ENCODE data around the gene PAM16. TPM values are rescaled to one million over a fixed set of nuclear protein-coding genes. Genes with fewer than 3 reads are reported as not detected.

The PAM16 gene
- total RNA-seq, 1 donor from 2014 or later: 21.0 TPM

DNA sequence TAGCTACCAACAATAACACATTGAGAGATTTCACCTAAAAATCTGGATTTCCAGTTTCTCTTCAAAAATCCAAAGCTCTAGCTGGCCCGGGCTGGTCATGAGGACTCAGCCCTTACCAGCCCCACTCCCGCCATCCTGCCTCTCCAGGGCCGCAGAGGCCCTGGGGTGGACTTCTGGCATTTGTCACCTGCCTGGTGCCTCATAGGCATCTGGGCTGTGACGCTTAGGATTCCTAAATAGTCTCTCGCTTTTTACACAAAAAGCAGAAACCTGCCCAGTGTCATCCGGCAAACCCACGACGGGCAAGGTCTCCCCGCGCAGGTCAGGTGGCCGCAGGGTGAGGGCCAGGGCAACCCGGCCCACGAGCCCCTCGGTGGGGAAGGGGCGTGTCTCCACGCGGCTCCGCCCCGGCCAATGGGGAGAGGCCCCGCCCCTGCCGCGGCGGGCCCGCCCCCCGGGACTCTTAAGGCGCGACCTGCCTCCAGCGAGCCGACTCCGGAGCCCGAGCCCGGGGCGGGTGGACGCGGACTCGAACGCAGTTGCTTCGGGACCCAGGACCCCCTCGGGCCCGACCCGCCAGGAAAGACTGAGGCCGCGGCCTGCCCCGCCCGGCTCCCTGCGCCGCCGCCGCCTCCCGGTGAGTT, 20.4 kb upstream of the PAM16 start, which contains the start of gene VASN:
Gene VASN (plus strand): TSS at position 492 of the 644 bp plus-strand sequence. CDS start 9,030 bp downstream, outside the sequence.
- peak; percentile 58 to 72 for DNase-seq (ENCODE audit: low read depth in 2 of 2)

DNA sequence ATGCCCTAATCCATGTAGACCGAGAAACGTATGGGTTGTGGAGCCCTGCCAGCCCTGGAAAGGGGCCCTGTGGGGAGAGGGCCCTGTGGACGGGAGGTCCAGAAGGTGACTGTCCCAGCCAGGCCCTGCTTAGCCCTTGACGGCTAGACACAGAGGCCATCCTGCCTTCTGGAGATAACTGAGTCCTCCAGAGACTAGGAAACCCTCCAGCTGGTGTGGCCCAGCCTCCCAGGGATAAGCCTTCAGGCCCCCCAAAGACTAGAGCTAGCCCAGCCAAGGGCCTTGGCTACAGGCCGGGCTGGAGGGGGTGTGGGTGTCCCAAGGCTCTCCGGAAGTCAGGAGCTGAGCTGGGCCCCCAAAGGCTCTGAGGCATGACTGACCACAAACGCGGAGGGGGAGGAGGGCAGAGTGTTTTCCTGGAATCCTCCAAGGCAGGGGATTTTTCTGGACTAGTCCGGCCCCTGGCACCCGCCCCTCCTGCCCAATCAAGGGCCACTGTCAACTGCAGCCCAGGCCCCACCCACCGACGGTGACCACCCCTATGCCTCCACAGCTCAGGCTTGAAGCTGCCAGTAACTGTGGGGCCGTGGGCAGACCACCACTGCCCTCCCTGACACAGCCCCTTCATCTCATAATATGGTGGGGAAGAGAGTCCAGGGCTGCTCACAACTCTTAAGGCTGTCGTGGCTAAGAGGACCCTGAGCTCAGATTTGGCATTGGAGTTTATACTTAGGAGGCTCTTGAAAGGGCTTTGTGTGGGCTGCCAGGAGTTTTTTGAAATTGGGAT, 19.6 kb upstream of the PAM16 start:
- DNase-seq (ENCODE audit: low read depth in 2 of 2): no peak

GRCh38 chr16:4370151-4370550, 19.0 kb upstream of the PAM16 start:
- DNase-seq (ENCODE audit: low read depth in 2 of 2): no peak

GRCh38 chr16:4369007-4369733, 18.0 kb upstream of the PAM16 start:
- peak in 1 of 2 donors; percentile 39 for DNase-seq (ENCODE audit: low read depth in 2 of 2)

GRCh38 chr16:4367393-4367856, 16.3 kb upstream of the PAM16 start:
- DNase-seq (ENCODE audit: low read depth in 2 of 2): no peak

GRCh38 chr16:4366016-4366415, 14.9 kb upstream of the PAM16 start:
- DNase-seq (ENCODE audit: low read depth in 2 of 2): no peak

DNA sequence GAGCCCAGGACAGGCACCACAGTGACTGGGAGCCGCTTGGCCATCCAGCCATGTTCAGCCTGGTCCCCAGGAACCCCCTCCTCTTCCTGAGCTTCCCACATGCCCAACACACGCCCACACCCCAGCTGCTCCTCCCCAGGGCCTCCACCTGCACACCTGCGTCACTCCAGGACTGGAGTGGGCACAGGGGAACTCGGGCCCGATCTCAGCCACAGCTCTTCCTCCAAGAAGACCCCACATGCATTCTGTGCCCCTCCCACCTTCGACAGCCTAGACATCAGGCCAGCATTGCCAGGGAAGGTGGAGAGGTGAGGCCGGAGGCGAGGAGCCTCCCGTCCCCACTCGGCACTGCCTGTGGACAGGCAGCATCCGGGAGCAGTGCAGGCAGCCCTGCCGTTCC, 14.5 kb upstream of the PAM16 start:
- DNase-seq (ENCODE audit: low read depth in 2 of 2): no peak

DNA sequence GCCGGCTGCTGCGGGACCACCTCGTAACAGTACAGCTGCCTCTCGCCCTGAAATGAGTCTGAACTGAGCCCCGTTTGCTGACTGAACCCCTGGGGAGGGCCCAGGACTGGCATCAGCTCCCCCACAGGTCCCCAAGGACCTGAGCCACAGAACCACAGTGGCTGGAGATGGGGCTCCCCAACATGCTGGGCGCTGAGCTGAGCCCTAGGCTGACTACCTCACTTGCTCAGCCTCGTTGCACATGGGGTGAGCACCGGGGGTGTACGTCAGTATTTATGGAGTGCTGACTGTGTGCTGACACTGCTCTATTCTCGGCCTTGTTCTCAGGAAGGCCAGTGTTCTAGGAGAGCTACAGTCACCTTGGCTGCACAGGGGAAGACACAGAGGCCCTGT, 13.9 kb upstream of the PAM16 start:
- DNase-seq (ENCODE audit: low read depth in 2 of 2): no peak

GRCh38 chr16:4364196-4365013, 13.3 kb upstream of the PAM16 start:
- DNase-seq (ENCODE audit: low read depth in 2 of 2): no peak

DNA sequence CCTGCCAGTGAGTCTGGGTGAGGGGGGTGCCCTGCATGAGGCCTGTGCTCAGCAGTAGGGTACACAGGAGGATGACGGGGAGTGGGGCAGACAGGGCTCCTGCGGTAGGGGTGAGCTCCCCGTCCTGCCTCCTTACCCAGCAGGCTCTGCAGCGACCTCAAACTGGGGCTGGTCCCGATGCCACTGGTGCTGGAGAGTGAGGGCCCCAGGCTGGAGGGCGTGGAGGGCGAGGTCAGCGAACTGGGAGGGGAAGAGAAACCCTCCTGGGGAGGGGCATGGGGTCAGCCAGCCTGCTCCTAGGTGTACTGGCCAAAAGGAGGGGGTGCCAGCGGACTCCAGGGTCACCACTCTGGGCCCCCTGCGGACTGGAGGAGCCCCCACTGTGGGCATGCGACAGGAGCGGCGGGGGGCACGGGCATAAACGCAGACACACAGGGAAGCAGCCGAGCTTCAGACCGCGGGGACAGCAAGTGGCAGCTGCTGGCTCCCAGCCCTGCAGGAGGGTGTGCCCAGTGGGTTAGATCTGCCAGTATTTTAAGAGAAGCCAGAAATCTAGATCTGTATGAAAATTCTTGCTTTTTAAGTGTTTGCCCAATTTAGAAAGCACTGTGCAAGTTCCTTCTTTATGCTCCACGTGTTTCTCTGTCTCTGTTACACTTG, 11.5 kb upstream of the PAM16 start:
- no peak for DNase-seq (ENCODE audit: low read depth in 2 of 2)

DNA sequence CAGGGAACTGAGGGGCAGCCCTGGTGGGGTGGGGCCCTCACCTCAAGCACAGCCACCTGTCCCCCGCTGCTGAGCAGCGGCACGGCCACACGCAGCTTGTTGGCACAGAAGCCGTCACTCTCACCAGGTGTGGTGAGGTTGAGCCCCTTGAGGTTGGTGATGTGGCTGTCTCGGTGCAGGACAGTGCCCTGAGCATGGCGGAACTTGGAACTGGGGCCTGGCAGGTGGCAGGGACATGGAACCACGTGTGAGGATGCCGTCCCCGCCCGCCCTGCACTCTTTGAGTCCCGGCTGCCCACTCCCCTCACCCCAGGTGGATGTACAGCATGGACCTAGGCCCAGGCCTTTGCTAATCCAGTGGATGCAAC, 10.8 kb upstream of the PAM16 start:
- no peak for DNase-seq (ENCODE audit: low read depth in 2 of 2)

DNA sequence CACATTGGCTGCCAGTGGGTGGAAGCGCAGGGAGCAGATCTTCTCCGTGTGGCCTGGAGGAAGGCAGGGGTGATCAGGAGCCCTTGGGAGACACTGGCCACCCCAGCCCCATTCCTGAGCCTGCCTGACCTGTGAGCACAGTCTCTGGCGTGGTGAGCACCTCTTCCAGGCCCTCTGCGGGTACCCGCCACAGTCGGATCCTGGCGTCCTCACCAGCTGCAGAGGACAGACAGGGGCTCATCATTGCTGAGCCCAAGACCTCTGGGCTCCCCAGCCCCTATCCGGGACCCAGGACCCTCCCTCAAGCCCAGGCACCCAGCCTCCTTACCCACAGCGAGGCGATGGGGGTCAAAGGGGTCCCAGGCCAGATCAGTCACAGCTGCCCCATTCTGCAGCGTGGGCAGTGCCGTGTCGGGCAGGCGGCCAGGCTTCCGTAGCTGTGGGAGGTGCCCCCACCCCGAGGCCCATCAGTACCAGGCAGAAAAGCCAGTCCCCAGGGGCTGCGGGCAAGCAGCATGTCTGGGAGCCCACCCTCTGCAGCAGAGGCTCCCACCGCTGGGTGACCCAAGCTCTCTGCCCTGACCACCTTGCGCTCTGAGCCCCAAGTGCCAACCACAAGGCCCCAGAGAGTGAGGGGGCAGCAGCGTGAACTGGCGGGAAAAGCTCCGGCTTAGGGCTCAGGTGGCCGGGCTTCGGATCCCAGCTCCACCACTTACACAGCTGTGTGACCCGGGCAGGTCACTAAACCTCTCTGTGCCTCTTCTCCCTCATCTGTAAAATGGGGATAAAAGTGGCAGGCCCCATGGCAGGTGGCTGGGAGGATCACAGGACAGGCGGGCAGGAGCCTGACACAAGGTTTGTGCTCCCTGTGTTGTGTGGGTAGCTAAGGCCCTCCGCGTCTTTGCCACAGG, 10.2 kb upstream of the PAM16 start:
- no peak for DNase-seq (ENCODE audit: low read depth in 2 of 2)

DNA sequence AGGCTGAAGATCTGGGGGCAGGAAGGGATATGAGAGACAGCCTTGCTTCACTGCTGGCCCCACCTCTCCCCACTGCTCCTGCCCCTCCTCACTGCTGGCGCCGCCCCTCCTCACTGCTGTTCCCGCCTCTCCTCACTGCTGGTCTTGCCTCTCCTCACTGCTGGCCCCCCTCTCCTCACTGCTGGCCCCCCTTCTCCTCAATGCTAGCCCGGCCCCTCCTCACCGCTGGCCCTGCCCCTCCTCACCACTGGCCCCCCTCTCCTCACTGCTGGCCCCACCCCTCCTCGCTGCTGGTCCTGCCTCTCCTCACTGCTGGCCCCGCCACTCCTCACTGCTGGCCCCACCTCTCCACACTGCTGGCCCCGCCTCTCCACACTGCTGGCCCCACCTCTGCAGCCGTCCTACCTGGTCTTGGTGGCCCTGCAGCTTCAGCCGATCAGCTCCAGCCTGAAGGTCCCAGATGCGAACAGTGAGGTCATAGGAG, 9.5 kb upstream of the PAM16 start:
- DNase-seq (ENCODE audit: low read depth in 2 of 2): no peak

DNA sequence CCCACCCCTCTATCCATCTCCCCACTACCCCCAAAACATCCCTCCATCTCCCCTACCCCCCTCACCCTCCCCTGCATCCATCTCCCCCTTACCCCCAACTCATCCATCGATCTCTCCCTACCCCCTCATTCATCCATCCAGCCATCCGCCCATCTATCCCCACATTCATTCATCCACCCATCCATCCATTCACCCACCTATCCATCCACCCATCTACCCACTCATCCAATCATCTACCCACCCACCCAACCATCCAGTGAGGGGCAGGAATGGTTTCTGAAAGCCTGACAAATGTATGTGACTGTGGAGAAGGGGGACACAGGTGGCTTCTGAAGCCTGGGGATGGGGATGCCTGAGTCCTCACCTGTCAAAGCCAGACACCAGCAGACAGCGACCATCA, 8.8 kb upstream of the PAM16 start:
- DNase-seq (ENCODE audit: low read depth in 2 of 2): no peak

DNA sequence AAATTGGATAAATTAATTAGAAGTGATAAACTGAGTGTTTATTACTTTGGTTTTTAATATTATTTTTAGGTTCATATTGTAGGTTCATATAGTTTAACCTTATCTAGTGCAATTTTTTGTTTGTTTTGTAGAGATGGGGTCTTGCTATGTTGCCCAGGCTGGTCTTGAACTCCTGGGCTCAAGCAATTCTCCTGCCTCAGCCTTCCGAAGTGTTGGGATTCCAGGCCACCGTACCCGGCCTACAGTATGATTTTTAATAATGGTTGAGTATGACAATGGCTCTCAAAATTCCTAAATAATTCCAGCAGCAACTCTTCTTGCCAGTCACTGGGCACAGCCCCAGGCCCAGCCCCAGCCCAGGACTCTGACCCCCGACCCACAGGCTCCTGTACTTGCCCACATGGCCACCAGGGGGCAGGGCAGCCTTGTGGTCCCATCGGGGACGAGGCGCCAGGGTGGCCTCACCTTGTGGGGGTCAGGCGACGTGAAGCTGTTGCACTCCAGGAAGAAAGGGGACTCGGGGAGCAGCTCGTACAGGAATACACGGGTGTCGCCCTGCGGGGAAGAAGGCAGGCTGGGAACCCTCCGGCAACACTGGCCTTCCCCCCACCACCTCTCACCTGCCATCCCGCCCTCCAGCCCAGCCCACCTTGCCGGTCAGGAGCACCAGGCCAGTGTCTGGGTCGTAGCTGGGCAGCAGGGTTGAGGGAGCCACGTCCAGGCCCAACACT, 7.9 kb upstream of the PAM16 start:
- peak; percentile 30 to 66 for DNase-seq (ENCODE audit: low read depth in 2 of 2)

GRCh38 chr16:4358236-4358635, 7.1 kb upstream of the PAM16 start:
- DNase-seq (ENCODE audit: low read depth in 2 of 2): no peak

- no peak for DNase-seq (ENCODE audit: low read depth in 2 of 2)
Observed at GRCh38 chr16:4356820-4357219, 5.7 kb upstream of the PAM16 start.

- DNase-seq (ENCODE audit: low read depth in 2 of 2): no peak
Observed at GRCh38 chr16:4354512-4355409, 3.6 kb upstream of the PAM16 start.

Data from lung microvascular endothelial cell (primary cell).